ENCODE measurements around the gene SMIM45.

GRCh38 chr22:41995211-41995610 is 43.3 kb downstream of the SMIM45 start:
- TF ChIP-seq POLR2AphosphoS5 (IDR thresholded peaks at IDR 0.05; ENCODE audit: low read depth, low read length) (no peak), CTCF (IDR thresholded peaks at IDR 0.05) (no peak), SIN3A (IDR thresholded peaks at IDR 0.05; ENCODE audit: borderline replicate concordance, insufficient read depth, low read depth, low read length) (no peak), REST (IDR thresholded peaks at IDR 0.05; ENCODE audit: insufficient read depth in 1 of 2, low read depth in 2 of 2, low read length in 1 of 2) (no peak)
